Stimulated activated CD8-positive, alpha-beta memory T cell treated with anti-CD3 and anti-CD28 coated beads, Interleukin-12 subunit alpha, Interleukin-12 subunit beta, amount 100 ng/mL, for 4 hours (primary cell): ENCODE measurements around the gene FAM184A.

Source experiments
- DNase-seq: peaks from one replicate; pipeline ENCODE4 v3.0.0-alpha.2; 2020; ENCODE audit warnings: low read depth

Gene FAM184A

GRCh38 chr6:118913161-118913560 lies 165.3 kb downstream of the FAM184A start:
- DNase-seq = no peak

GRCh38 chr6:118912646-118913045 lies 165.8 kb downstream of the FAM184A start:
- DNase-seq = no peak
